ENCODE data around the gene ZBED4. TPM values are rescaled to one million over a fixed set of nuclear protein-coding genes. Genes with fewer than 3 reads are reported as not detected.

Gene ZBED4
- total and polyA plus RNA-seq, 2 of the 13 experiments (the other 11 are each of a cell fraction or from before 2014, with no cell fraction given) = 5.4 to 9.6 TPM

DNA sequence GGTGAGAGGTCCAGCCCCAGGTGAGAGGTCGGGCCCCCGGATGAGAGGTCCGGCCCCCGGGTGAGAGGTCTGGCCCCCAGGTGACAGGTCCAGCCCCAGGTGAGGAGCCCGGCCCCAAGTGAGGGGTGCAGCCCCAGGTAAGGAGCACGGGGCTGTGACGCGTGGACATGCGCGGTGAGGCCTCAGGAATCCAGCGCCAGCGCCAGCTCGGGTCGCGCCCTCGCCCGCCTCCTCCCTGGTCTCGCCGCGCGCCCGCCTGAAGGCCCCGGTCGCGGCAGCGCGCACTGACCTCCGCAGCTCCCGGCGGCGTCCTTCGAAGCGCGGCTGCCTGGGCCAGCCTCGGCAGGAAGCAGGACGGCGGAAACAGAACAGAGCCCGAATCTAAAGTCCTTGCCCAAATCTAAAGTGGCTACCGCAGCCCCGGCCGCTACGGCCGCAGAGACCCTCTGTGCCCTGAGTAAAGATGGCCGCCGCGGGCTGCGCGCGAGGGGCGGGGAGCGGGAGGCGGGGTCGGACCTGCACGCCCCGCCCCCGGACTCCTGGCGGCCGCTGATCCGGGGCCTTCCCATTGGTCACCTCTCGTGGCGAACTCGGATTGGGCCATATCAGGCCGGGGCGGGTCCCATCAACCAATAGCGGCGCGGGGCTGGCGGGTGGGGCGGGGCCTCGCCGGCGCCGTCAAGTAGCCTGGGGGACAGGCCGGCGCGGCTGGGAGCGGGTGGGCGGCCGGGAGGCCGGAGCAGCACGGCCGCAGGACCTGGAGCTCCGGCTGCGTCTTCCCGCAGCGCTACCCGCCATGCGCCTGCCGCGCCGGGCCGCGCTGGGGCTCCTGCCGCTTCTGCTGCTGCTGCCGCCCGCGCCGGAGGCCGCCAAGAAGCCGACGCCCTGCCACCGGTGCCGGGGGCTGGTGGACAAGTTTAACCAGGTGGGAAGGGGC, 64.6 kb downstream of the ZBED4 start, which contains the start of the genes ALG12 and CRELD2 (continued):
- TF ChIP-seq ATF4 (CRISPR knock-in tag; IDR thresholded peaks at IDR 0.05) (no peak; a peak in 1 of 4 replicates), SYNCRIP (IDR thresholded peaks at IDR 0.05; ENCODE audit: insufficient read depth, low read depth, low read length) (no peak), NFYB (CRISPR knock-in tag; IDR thresholded peaks at IDR 0.05) (peak; percentile 82), HNRNPLL (IDR thresholded peaks at IDR 0.05; ENCODE audit: low read depth, low read length, poor library complexity, severe bottlenecking) (peak; percentile 84), SP5 (CRISPR knock-in tag; IDR thresholded peaks at IDR 0.05; ENCODE audit: borderline replicate concordance, low read depth) (peak; percentile 66), ZNF513 (CRISPR knock-in tag; conservative IDR thresholded peaks at IDR 0.05) (no peak), ZNF337 (CRISPR knock-in tag; IDR thresholded peaks at IDR 0.05; ENCODE audit: borderline replicate concordance, low read depth) (no peak), SCMH1 (CRISPR knock-in tag; IDR thresholded peaks at IDR 0.05; ENCODE audit: borderline replicate concordance) (no peak), NCOA2 (CRISPR knock-in tag; IDR thresholded peaks at IDR 0.05) (no peak; the same call in 1 of the 2 replicates), ZSCAN21 (CRISPR knock-in tag; IDR thresholded peaks at IDR 0.05; ENCODE audit: borderline replicate concordance) (0 out of 2 replicates have a peak, but pooled peaks have one; percentile 11), ZNF816 (CRISPR knock-in tag; IDR thresholded peaks at IDR 0.05; ENCODE audit: borderline replicate concordance) (peak; percentile 17; the same call in 1 of the 2 replicates), TCF7 (IDR thresholded peaks at IDR 0.05; ENCODE audit: low read depth) (no peak), FLYWCH1 (CRISPR knock-in tag; IDR thresholded peaks at IDR 0.05) (no peak), ZNF773 (CRISPR knock-in tag; IDR thresholded peaks at IDR 0.05; ENCODE audit: borderline replicate concordance) (no peak), ZNF329 (CRISPR knock-in tag; IDR thresholded peaks at IDR 0.05; ENCODE audit: low read depth) (no peak), CCAR2 (optimal IDR thresholded peaks at IDR 0.05; ENCODE audit: low read depth, low read length) (no peak), TBL1XR1 (IDR thresholded peaks at IDR 0.05; ENCODE audit: borderline replicate concordance, low read length, partially characterized antibody) (peak; percentile 16), NKX3-1 (CRISPR knock-in tag; IDR thresholded peaks at IDR 0.05) (no peak), HOXA3 (CRISPR knock-in tag; IDR thresholded peaks at IDR 0.05) (peak; percentile 97), PCBP1 (IDR thresholded peaks at IDR 0.05; ENCODE audit: borderline replicate concordance, low read depth, low read length) (no peak), ZBTB7B (CRISPR knock-in tag; IDR thresholded peaks at IDR 0.05) (peak; percentile 63; the same call in 1 of the 2 replicates), GLI4 (CRISPR knock-in tag; IDR thresholded peaks at IDR 0.05; ENCODE audit: borderline replicate concordance) (0 out of 2 replicates have a peak, but pooled peaks have one; percentile 44), ZSCAN22 (CRISPR knock-in tag; IDR thresholded peaks at IDR 0.05) (no peak), MBNL3 (CRISPR knock-in tag; conservative IDR thresholded peaks at IDR 0.05) (no peak)
- TF ChIP-seq, protein P1, sequence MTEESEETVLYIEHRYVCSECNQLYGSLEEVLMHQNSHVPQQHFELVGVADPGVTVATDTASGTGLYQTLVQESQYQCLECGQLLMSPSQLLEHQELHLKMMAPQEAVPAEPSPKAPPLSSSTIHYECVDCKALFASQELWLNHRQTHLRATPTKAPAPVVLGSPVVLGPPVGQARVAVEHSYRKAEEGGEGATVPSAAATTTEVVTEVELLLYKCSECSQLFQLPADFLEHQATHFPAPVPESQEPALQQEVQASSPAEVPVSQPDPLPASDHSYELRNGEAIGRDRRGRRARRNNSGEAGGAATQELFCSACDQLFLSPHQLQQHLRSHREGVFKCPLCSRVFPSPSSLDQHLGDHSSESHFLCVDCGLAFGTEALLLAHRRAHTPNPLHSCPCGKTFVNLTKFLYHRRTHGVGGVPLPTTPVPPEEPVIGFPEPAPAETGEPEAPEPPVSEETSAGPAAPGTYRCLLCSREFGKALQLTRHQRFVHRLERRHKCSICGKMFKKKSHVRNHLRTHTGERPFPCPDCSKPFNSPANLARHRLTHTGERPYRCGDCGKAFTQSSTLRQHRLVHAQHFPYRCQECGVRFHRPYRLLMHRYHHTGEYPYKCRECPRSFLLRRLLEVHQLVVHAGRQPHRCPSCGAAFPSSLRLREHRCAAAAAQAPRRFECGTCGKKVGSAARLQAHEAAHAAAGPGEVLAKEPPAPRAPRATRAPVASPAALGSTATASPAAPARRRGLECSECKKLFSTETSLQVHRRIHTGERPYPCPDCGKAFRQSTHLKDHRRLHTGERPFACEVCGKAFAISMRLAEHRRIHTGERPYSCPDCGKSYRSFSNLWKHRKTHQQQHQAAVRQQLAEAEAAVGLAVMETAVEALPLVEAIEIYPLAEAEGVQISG (CRISPR knock-in tag; IDR thresholded peaks at IDR 0.05) = peak; percentile 94

Data from HepG2 (cell line).